HepG2 (cell line): ENCODE data around the gene LTA4H.

Source experiments
- CSRNP1 ChIP-seq: sonication (generic); formaldehyde crosslinking; IDR thresholded peaks from 2 replicates; pipeline ENCODE4 v1.8.1; 2023; ENCODE audit warnings: mild to moderate bottlenecking, missing genetic modification reagents
- EHMT2 ChIP-seq: fragments of 200-600 bp; sonication (generic); IDR thresholded peaks from 2 replicates; pipeline ENCODE4 v1.7.0; 2017; ENCODE audit warnings: antibody characterized with exemption, low read depth, low read length, borderline replicate concordance
- KDM4B ChIP-seq: sonication (generic); formaldehyde crosslinking; IDR thresholded peaks from 2 replicates; pipeline ENCODE4 v1.4.0; 2020; ENCODE audit warnings: missing genetic modification reagents
- POLR2AphosphoS5 ChIP-seq: IDR thresholded peaks from 2 replicates; pipeline ENCODE4 v1.6.1; 2012; ENCODE audit warnings: low read depth, low read length
- RBAK ChIP-seq: sonication (generic); formaldehyde crosslinking; IDR thresholded peaks from 2 replicates; pipeline ENCODE4 v1.5.1; 2020; ENCODE audit warnings: mild to moderate bottlenecking, missing genetic modification reagents
- RFX5 ChIP-seq: IDR thresholded peaks from 2 replicates; pipeline ENCODE4 v1.6.1; 2011; ENCODE audit warnings: low read depth, low read length, improper control_type of control experiment
- SMC3 ChIP-seq: IDR thresholded peaks from 2 replicates; pipeline ENCODE4 v1.6.1; 2011; ENCODE audit warnings: low read length, improper control_type of control experiment
- TAF1 ChIP-seq: sonication (generic); formaldehyde crosslinking; IDR thresholded peaks from 2 replicates; pipeline ENCODE4 v1.4.0; 2020; ENCODE audit warnings: missing genetic modification reagents
- TOE1 ChIP-seq: sonication (generic); formaldehyde crosslinking; IDR thresholded peaks from 2 replicates; pipeline ENCODE4 v1.4.0; 2020; ENCODE audit warnings: mild to moderate bottlenecking, missing genetic modification reagents
- ZNF543 ChIP-seq: sonication (generic); formaldehyde crosslinking; IDR thresholded peaks from 2 replicates; pipeline ENCODE4 v1.4.0; 2020; ENCODE audit warnings: mild to moderate bottlenecking, missing genetic modification reagents
- TF ChIP-seq, protein P1 (sequence below): sonication (generic); formaldehyde crosslinking; IDR thresholded peaks from 2 replicates; pipeline ENCODE4 v1.5.0; 2020; ENCODE audit warnings: mild to moderate bottlenecking, missing genetic modification reagents, moderate library complexity
- TF ChIP-seq, protein P2 (sequence below), 2 experiments: sonication (generic) in 1 of 2; formaldehyde crosslinking in 1 of 2; IDR thresholded peaks; 2 replicates each; pipeline versions ENCODE4 v1.4.0 to v1.6.1; 2016 to 2020; ENCODE audit warnings: borderline replicate concordance in 1 of 2, low read depth in 1 of 2, mild to moderate bottlenecking in 1 of 2, missing genetic modification reagents in 1 of 2

DNA sequence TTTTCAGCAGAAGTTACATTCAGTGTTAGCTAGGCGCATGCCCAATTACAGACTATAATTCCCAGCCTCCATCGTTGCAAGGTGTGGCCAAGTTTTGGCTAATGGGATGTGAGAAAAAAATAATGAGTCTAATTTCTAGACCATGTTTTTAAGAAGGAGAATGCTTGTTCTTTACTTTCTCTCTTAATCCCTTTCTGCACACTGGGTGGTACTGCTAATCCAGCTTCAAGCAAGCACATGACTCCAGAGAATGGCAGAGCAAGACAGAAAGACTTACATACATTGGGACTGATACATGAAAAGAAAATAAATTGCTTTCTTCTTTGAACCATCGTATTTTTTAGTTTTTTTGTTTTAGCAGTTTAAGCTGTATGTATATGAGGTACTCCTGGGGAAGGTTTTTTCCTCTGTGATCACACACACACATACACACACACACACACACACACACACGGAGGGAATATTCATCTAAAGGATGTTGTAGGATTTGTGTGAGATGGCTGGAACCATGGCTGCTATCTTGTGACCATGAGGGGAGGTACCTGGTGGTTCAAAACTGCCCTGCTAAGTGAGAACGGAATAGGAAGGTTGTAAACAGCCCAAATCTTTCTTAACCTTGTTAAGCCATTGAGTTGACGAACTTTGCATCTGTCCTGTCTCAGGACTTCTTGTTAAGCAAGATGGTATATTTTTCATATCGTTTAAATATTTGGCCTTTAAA is 34.3 kb upstream of the LTA4H start:
- TF ChIP-seq RFX5 = no peak
- TF ChIP-seq, protein P1, sequence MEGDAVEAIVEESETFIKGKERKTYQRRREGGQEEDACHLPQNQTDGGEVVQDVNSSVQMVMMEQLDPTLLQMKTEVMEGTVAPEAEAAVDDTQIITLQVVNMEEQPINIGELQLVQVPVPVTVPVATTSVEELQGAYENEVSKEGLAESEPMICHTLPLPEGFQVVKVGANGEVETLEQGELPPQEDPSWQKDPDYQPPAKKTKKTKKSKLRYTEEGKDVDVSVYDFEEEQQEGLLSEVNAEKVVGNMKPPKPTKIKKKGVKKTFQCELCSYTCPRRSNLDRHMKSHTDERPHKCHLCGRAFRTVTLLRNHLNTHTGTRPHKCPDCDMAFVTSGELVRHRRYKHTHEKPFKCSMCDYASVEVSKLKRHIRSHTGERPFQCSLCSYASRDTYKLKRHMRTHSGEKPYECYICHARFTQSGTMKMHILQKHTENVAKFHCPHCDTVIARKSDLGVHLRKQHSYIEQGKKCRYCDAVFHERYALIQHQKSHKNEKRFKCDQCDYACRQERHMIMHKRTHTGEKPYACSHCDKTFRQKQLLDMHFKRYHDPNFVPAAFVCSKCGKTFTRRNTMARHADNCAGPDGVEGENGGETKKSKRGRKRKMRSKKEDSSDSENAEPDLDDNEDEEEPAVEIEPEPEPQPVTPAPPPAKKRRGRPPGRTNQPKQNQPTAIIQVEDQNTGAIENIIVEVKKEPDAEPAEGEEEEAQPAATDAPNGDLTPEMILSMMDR (CRISPR knock-in tag) = no peak
- TF ChIP-seq RBAK = no peak
- no peak for TF ChIP-seq CSRNP1 (CRISPR knock-in tag)
- no peak for TF ChIP-seq TOE1 (CRISPR knock-in tag)
- TF ChIP-seq SMC3 = no peak
- TF ChIP-seq KDM4B (CRISPR knock-in tag) = no peak
- TF ChIP-seq, protein P2, sequence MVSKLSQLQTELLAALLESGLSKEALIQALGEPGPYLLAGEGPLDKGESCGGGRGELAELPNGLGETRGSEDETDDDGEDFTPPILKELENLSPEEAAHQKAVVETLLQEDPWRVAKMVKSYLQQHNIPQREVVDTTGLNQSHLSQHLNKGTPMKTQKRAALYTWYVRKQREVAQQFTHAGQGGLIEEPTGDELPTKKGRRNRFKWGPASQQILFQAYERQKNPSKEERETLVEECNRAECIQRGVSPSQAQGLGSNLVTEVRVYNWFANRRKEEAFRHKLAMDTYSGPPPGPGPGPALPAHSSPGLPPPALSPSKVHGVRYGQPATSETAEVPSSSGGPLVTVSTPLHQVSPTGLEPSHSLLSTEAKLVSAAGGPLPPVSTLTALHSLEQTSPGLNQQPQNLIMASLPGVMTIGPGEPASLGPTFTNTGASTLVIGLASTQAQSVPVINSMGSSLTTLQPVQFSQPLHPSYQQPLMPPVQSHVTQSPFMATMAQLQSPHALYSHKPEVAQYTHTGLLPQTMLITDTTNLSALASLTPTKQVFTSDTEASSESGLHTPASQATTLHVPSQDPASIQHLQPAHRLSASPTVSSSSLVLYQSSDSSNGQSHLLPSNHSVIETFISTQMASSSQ (IDR thresholded peaks at IDR 0.05; ENCODE audit: low read depth) = no peak
- TF ChIP-seq, protein P2 (CRISPR knock-in tag; IDR thresholded peaks at IDR 0.05; ENCODE audit: borderline replicate concordance) = no peak
- no peak for TF ChIP-seq TAF1 (CRISPR knock-in tag)
- TF ChIP-seq POLR2AphosphoS5 = no peak
- no peak for TF ChIP-seq ZNF543 (CRISPR knock-in tag)
- no peak for TF ChIP-seq EHMT2
